ENCODE results near the gene ZDHHC3.

DNA sequence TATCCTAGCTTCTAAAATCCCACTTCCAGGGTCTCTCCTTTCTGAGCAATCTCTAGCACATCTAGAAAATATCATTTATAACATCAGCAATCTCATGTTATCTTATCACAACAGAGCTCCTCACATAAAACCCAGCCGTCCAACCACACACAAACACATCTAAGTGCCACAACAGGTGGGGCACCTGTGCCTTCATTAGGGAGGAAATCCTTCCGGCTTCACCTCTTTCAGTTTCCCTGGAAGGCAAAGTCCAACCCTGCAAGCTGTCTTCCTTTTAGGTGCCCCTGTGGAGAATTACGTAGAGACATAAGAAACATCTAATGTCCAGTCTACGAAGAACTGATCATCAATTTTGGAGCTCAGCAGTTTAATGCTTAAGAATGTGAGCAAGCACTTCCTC is 1.6 kb downstream of the ZDHHC3 start:
- TF ChIP-seq, protein P1, sequence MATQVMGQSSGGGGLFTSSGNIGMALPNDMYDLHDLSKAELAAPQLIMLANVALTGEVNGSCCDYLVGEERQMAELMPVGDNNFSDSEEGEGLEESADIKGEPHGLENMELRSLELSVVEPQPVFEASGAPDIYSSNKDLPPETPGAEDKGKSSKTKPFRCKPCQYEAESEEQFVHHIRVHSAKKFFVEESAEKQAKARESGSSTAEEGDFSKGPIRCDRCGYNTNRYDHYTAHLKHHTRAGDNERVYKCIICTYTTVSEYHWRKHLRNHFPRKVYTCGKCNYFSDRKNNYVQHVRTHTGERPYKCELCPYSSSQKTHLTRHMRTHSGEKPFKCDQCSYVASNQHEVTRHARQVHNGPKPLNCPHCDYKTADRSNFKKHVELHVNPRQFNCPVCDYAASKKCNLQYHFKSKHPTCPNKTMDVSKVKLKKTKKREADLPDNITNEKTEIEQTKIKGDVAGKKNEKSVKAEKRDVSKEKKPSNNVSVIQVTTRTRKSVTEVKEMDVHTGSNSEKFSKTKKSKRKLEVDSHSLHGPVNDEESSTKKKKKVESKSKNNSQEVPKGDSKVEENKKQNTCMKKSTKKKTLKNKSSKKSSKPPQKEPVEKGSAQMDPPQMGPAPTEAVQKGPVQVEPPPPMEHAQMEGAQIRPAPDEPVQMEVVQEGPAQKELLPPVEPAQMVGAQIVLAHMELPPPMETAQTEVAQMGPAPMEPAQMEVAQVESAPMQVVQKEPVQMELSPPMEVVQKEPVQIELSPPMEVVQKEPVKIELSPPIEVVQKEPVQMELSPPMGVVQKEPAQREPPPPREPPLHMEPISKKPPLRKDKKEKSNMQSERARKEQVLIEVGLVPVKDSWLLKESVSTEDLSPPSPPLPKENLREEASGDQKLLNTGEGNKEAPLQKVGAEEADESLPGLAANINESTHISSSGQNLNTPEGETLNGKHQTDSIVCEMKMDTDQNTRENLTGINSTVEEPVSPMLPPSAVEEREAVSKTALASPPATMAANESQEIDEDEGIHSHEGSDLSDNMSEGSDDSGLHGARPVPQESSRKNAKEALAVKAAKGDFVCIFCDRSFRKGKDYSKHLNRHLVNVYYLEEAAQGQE (IDR thresholded peaks at IDR 0.05; ENCODE audit: insufficient replicate concordance, low read depth), result no peak
- TF ChIP-seq, protein P2, sequence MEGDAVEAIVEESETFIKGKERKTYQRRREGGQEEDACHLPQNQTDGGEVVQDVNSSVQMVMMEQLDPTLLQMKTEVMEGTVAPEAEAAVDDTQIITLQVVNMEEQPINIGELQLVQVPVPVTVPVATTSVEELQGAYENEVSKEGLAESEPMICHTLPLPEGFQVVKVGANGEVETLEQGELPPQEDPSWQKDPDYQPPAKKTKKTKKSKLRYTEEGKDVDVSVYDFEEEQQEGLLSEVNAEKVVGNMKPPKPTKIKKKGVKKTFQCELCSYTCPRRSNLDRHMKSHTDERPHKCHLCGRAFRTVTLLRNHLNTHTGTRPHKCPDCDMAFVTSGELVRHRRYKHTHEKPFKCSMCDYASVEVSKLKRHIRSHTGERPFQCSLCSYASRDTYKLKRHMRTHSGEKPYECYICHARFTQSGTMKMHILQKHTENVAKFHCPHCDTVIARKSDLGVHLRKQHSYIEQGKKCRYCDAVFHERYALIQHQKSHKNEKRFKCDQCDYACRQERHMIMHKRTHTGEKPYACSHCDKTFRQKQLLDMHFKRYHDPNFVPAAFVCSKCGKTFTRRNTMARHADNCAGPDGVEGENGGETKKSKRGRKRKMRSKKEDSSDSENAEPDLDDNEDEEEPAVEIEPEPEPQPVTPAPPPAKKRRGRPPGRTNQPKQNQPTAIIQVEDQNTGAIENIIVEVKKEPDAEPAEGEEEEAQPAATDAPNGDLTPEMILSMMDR (IDR thresholded peaks at IDR 0.05; ENCODE audit: insufficient read depth, low read length), result no peak
- TF ChIP-seq GABPA (IDR thresholded peaks at IDR 0.05; ENCODE audit: low read depth), result no peak
- no peak for TF ChIP-seq POLR2AphosphoS5 (IDR thresholded peaks at IDR 0.05; ENCODE audit: low read depth)
- TF ChIP-seq SPI1 (IDR thresholded peaks at IDR 0.05; ENCODE audit: borderline replicate concordance, low read depth), result no peak
